Measurements from ENCODE around the gene PNLIPRP3.

GRCh38 chr10:116524736-116525135 lies 97.1 kb downstream of the PNLIPRP3 start:
- TF ChIP-seq POLR2AphosphoS5 (IDR thresholded peaks at IDR 0.05) (no peak), CTCF (IDR thresholded peaks at IDR 0.05) (no peak), POLR2A (IDR thresholded peaks at IDR 0.05) (no peak)

All from transverse colon (tissue), 4 donors.